HG03575 (cell line): ENCODE measurements around the gene SDCBP2.
"Not testable (repeated sequence)": the region's sequence is repeated elsewhere in the genome, so short reads cannot be mapped to it uniquely, and the experiment has no call there.

Experiments used
- ATAC-seq: cut with Tn5 transposase; IDR thresholded peaks from one replicate; pipeline ENCODE4 v1.9.1; 2021; ENCODE audit not compliant: unreplicated experiment, insufficient number of reproducible peaks, low FRiP score; ENCODE audit errors: extremely low read depth

Gene SDCBP2

GRCh38 chr20:1362484-1362883 is 33.5 kb upstream of the SDCBP2 start:
- ATAC-seq: no peak

GRCh38 chr20:1360094-1360846 is 31.3 kb upstream of the SDCBP2 start:
- no peak for ATAC-seq

- no peak for ATAC-seq
Measured at GRCh38 chr20:1357921-1358671, 29.2 kb upstream of the SDCBP2 start.

- no peak for ATAC-seq
Measured at GRCh38 chr20:1353956-1354355, 25.0 kb upstream of the SDCBP2 start.

- no peak for ATAC-seq
Measured at GRCh38 chr20:1346315-1346969, 17.5 kb upstream of the SDCBP2 start.

- ATAC-seq: no peak
Measured at GRCh38 chr20:1345756-1346093, 16.8 kb upstream of the SDCBP2 start.

- ATAC-seq: no peak
Measured at GRCh38 chr20:1345030-1345755, 16.3 kb upstream of the SDCBP2 start.

- ATAC-seq: not testable (repeated sequence)
Measured at GRCh38 chr20:1343446-1344124, 14.6 kb upstream of the SDCBP2 start.

- ATAC-seq: no peak
Measured at GRCh38 chr20:1341561-1342265, 12.8 kb upstream of the SDCBP2 start.

GRCh38 chr20:1338801-1339200 is 9.9 kb upstream of the SDCBP2 start:
- ATAC-seq: no peak

- no peak for ATAC-seq
Measured at GRCh38 chr20:1338096-1338495, 9.2 kb upstream of the SDCBP2 start.

GRCh38 chr20:1337441-1337840 is 8.5 kb upstream of the SDCBP2 start:
- ATAC-seq: no peak

- no peak for ATAC-seq
Measured at GRCh38 chr20:1336699-1337367, 7.9 kb upstream of the SDCBP2 start.

- no peak for ATAC-seq
Measured at GRCh38 chr20:1335961-1336698, 7.2 kb upstream of the SDCBP2 start.

GRCh38 chr20:1334761-1335160 is 5.8 kb upstream of the SDCBP2 start:
- no peak for ATAC-seq

- ATAC-seq: no peak
Measured at GRCh38 chr20:1334370-1334731, 5.4 kb upstream of the SDCBP2 start.
